DOHH2 (cell line): ENCODE results near the gene SRGAP3.
A peak's percentile ranks its signal among the peaks of the same experiment; 100 is the strongest.

ENCODE experiments used
- H3F3A ChIP-seq: fragments of 200-600 bp; sonication (generic), shearing (Covaris generic); 2 replicates; pipeline ENCODE4 v1.6.0; 2016; ENCODE audit warnings: antibody characterized with exemption, mild to moderate bottlenecking; ENCODE audit not compliant: control insufficient read depth, insufficient read depth
- H3K27ac ChIP-seq: fragments of 200-600 bp; sonication (generic); 2 replicates; pipeline ENCODE4 v1.5.1; 2014; ENCODE audit warnings: low read depth, mild to moderate bottlenecking, low read length, moderate library complexity
- H3K27me3 ChIP-seq: fragments of 200-600 bp; sonication (generic); 2 replicates; pipeline ENCODE4 v1.6.1; 2014; ENCODE audit warnings: mild to moderate bottlenecking, low read length, mixed read lengths; ENCODE audit not compliant: control insufficient read depth
- H3K36me3 ChIP-seq: fragments of 200-600 bp; sonication (generic); 2 replicates; pipeline ENCODE4 v1.6.1; 2014; ENCODE audit warnings: mild to moderate bottlenecking, low read length, moderate library complexity, mixed read lengths; ENCODE audit not compliant: control insufficient read depth
- H3K4me1 ChIP-seq: fragments of 200-600 bp; sonication (generic); 2 replicates; pipeline ENCODE4 v1.6.1; 2014; ENCODE audit warnings: mild to moderate bottlenecking, low read length, mixed read lengths; ENCODE audit not compliant: control insufficient read depth
- H3K4me2 ChIP-seq: fragments of 200-600 bp; sonication (generic); 2 replicates; pipeline ENCODE4 v1.6.0; 2014; ENCODE audit warnings: mild to moderate bottlenecking, low read length, moderate library complexity
- H3K4me3 ChIP-seq: fragments of 200-600 bp; sonication (generic); 2 replicates; pipeline ENCODE4 v1.5.1; 2014; ENCODE audit warnings: mild to moderate bottlenecking, low read length, mixed read lengths
- H3K79me2 ChIP-seq: fragments of 200-600 bp; sonication (generic); 2 replicates; pipeline ENCODE4 v1.6.1; 2014; ENCODE audit warnings: mild to moderate bottlenecking, low read length, mixed read lengths; ENCODE audit not compliant: control insufficient read depth
- H3K9me2 ChIP-seq: fragments of 200-600 bp; sonication (generic); replicated peaks from 2 replicates; pipeline ENCODE4 v1.6.1; 2014; ENCODE audit warnings: mild to moderate bottlenecking, low read length, mixed read lengths; ENCODE audit not compliant: control insufficient read depth
- H3K9me3 ChIP-seq: fragments of 200-600 bp; sonication (generic); 2 replicates; pipeline ENCODE4 v1.6.1; 2014; ENCODE audit warnings: antibody characterized with exemption, low read length, mixed read lengths; ENCODE audit not compliant: control insufficient read depth, insufficient read depth
- H4K20me1 ChIP-seq: fragments of 200-600 bp; sonication (generic); 2 replicates; pipeline ENCODE4 v1.6.0; 2014; ENCODE audit warnings: low read depth, mild to moderate bottlenecking, antibody characterized with exemption, low read length, moderate library complexity; ENCODE audit not compliant: control insufficient read depth, insufficient read depth
- EZH2phosphoT487 ChIP-seq: fragments of 200-600 bp; sonication (generic); IDR thresholded peaks from 2 replicates; pipeline ENCODE4 v1.6.1; 2017; ENCODE audit warnings: borderline replicate concordance, mild to moderate bottlenecking, antibody characterized with exemption, low read length, moderate library complexity, mixed read lengths
- TF ChIP-seq, protein P1 (sequence below): fragments of 200-600 bp; sonication (generic); IDR thresholded peaks from one replicate; pipeline ENCODE4 v1.5.1; 2014; ENCODE audit warnings: antibody characterized with exemption, mild to moderate bottlenecking, low read depth, low read length; ENCODE audit not compliant: poor library complexity, severe bottlenecking

Gene SRGAP3

DNA sequence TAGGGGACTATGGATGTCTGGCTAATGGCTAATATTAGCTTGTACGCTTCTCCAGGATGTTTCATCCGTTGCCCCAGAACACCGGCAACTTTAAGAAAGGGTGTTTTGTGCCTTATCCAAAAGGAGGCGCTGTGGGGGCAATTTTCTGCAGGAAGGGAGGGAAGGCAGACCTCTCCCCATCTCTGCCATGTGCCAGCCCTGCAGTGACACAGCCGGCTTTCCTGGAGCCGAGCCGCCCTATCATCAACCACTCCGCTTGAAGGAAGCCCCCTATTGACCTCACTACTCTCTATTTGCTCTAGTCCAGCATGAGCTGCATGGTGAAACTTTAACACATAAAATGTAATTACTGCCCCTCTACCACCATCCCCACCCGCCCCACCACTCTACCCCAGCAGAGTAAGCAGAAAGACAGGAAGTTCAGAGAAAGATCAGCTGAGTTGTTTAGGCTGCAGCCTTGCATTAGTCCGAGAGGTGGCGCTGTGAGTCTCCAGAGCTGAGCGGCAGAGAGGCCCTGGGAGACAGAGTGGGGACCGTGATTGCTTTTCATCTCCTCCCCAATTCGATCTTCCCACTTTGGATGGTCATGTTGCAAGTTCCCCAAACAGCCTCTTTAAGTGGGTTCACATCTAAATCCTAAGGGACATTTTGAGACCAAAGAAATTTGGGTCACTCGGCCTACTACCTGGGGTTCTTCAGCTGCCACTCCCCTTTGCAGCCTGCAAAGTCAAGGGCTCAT lies 261.6 kb downstream of the SRGAP3 start:
- Histone ChIP-seq H3K4me2 (peak overlapping the region; percentile 20; the same call in 1 of the 2 replicates), H3K9me3 (no peaks in the 10 kb centered on the region), H3K9me2 (no peaks in the 10 kb centered on the region), H3K4me3 (no peak overlapping the region), H3F3A (no peaks in the 10 kb centered on the region), H3K27ac (no peak overlapping the region), H3K36me3 (no peaks in the 10 kb centered on the region), H3K27me3 (no peaks in the 10 kb centered on the region), H3K4me1 (no peaks in the 10 kb centered on the region), H3K79me2 (no peaks in the 10 kb centered on the region), H4K20me1 (no peaks in the 10 kb centered on the region)
- TF ChIP-seq, protein P1, sequence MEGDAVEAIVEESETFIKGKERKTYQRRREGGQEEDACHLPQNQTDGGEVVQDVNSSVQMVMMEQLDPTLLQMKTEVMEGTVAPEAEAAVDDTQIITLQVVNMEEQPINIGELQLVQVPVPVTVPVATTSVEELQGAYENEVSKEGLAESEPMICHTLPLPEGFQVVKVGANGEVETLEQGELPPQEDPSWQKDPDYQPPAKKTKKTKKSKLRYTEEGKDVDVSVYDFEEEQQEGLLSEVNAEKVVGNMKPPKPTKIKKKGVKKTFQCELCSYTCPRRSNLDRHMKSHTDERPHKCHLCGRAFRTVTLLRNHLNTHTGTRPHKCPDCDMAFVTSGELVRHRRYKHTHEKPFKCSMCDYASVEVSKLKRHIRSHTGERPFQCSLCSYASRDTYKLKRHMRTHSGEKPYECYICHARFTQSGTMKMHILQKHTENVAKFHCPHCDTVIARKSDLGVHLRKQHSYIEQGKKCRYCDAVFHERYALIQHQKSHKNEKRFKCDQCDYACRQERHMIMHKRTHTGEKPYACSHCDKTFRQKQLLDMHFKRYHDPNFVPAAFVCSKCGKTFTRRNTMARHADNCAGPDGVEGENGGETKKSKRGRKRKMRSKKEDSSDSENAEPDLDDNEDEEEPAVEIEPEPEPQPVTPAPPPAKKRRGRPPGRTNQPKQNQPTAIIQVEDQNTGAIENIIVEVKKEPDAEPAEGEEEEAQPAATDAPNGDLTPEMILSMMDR: peak; percentile 88
- no peak for TF ChIP-seq EZH2phosphoT487

DNA sequence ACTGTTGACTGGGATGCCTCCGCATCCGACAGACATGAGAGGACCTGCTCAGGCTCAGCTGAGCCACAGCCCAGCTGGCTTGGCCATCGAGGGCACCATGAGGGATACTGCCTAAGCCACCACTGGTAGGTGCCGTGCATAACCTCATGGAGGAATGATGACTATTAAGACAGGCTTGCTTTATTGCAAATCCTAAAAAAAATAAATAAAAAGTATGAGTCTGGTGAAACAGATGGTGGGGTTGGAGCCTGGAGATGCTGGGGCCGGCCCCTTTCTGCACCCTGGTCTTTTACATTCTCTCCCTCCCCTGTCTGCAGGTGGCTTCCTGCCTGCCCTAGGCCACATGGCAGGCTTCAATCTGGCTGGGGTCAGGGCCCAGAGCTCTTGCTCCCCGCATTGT lies 262.2 kb downstream of the SRGAP3 start:
- H3K4me3 ChIP-seq: no peak overlapping the region
- H3K4me2 ChIP-seq: no peak overlapping the region
- no peaks in the 10 kb centered on the region for H3K79me2 ChIP-seq
- no peaks in the 10 kb centered on the region for H3K9me2 ChIP-seq
- H4K20me1 ChIP-seq: no peaks in the 10 kb centered on the region
- H3K27ac ChIP-seq: no peak overlapping the region
- H3K27me3 ChIP-seq: no peaks in the 10 kb centered on the region
- no peaks in the 10 kb centered on the region for H3K9me3 ChIP-seq
- no peaks in the 10 kb centered on the region for H3K4me1 ChIP-seq
- no peaks in the 10 kb centered on the region for H3F3A ChIP-seq
- TF ChIP-seq, protein P1: no peak
- TF ChIP-seq EZH2phosphoT487: no peak
- H3K36me3 ChIP-seq: no peaks in the 10 kb centered on the region

DNA sequence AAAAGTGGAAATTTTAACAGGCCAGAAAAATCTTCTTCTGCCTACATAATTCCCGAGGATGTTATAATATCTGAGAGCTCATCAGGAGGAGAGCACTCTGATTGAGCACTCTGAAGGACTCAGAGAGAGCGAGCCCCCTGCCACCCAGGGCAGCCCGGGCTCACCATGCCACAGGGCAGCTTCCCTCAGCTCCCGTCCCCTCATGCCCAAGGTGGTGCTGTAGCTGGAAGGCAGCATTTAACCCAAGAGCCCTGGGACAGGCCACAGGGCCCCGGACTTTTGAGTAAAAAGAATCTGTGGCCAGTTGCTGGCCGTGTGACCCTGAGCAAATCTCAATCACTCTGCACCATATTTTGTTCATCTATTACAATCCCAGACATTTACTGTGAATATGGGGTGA lies 262.7 kb downstream of the SRGAP3 start:
- Histone ChIP-seq H3K4me3 (no peak overlapping the region), H3K79me2 (no peaks in the 10 kb centered on the region), H3K4me2 (no peak overlapping the region), H3K9me3 (no peaks in the 10 kb centered on the region), H4K20me1 (no peaks in the 10 kb centered on the region), H3K27me3 (no peaks in the 10 kb centered on the region), H3K36me3 (no peaks in the 10 kb centered on the region), H3K4me1 (no peaks in the 10 kb centered on the region), H3K27ac (no peak overlapping the region), H3F3A (no peaks in the 10 kb centered on the region), H3K9me2 (no peaks in the 10 kb centered on the region)
- TF ChIP-seq, protein P1: no peak
- no peak for TF ChIP-seq EZH2phosphoT487
